Prostate gland (tissue), 2 donors: ENCODE measurements around the gene UBXN4. TPM values are rescaled to one million over a fixed set of nuclear protein-coding genes. Genes with fewer than 3 reads are reported as not detected.

Experiments used
- DNase-seq: peaks from one replicate; pipeline ENCODE4 v3.0.0-alpha.2; 2019; ENCODE audit warnings: low spot score
- H3K27ac ChIP-seq, 2 donors: fragments of 200-600 bp; sonication (generic); 2 replicates each; pipeline ENCODE4 v1.5.1; 2017 to 2019
- H3K27me3 ChIP-seq: fragments of 200-600 bp; sonication (generic); replicated peaks from 2 replicates; pipeline ENCODE4 v1.5.1; 2019; ENCODE audit not compliant: insufficient read depth
- H3K36me3 ChIP-seq, 2 donors: fragments of 200-600 bp; sonication (generic); 1 replicate in 1 of 2; 2 replicates in 1 of 2; pipeline versions ENCODE4 v1.5.1 to v1.8.1; 2017 to 2019
- H3K4me1 ChIP-seq: fragments of 200-600 bp; sonication (generic); replicated peaks from 2 replicates; pipeline ENCODE4 v1.5.1; 2019
- H3K4me3 ChIP-seq, 2 donors: fragments of 200-600 bp; sonication (generic); 2 replicates each; pipeline ENCODE4 v1.5.1; 2017 to 2019
- H3K9me3 ChIP-seq: fragments of 200-600 bp; sonication (generic); 2 replicates; pipeline ENCODE4 v1.5.1; 2017
- CTCF ChIP-seq, 4 experiments: fragments of 200-600 bp in 2 of 4; fragments of 450-650 bp in 2 of 4; sonication (generic) in 2 of 4; IDR thresholded peaks; 1 replicate in 3 of 4; 2 replicates in 1 of 4; pipeline ENCODE4 v1.5.1; 2016 to 2019; ENCODE audit warnings: antibody characterized with exemption in 4 of 4, mild to moderate bottlenecking in 2 of 4, moderate library complexity in 2 of 4
- POLR2A ChIP-seq: fragments of 450-650 bp; IDR thresholded peaks from one replicate; pipeline ENCODE4 v1.6.1; 2016; ENCODE audit warnings: antibody characterized with exemption, mild to moderate bottlenecking
- POLR2AphosphoS5 ChIP-seq: sonication (generic); formaldehyde crosslinking; IDR thresholded peaks from one replicate; pipeline ENCODE4 v1.6.1; 2017; ENCODE audit warnings: antibody characterized with exemption
- WGBS: methylation state at CpG from one replicate; pipeline ENCODE4 v1.1.5; 2018; 5-methylcytosine and 5-hydroxymethylcytosine counted together
- intact Hi-C: fragments of 100-400 bp; cut with DNase I; formaldehyde crosslinking; loops from one replicate; pipeline ENCODE4 v1.14.2; 2022
- total RNA-seq, 2 donors: library from RNA; depleted of rRNA; stranded (reverse); fragments of >200 nt; gene quantifications; one replicate each; pipeline ENCODE4 v1.1.0, GENCODE V29; 2016

UBXN4 gene
- total RNA-seq, 2 donors from 2014 or later, result 67.8 to 74.3 TPM

DNA sequence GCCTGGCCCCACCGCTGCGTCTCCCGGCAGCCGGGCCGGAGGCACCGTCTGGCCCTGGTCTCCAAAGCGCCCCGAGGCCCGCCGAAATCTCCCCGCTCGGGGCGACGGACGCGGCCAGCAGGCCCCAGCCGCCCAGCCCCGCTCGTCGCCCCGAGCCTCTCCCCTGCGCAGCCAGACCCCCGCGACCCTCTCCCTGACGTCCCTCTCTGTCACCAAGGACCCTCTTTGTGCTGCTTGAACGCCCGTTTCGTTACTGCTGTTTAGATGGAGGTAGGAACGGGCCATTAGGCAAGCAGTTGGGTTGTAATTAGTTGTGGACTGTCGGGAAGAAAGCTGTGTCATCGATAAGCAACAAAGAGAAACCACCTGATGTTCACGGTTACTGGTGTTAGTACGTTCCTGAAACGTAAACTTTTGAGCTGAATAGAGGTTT is 686 bp downstream of the UBXN4 start:
- intact Hi-C loops, result loop anchor here (10.0 kb wide), 1 partner anchor 132 kb away; the partner anchor contains the start of gene MCM6
- H3K27me3 ChIP-seq, result no peaks in the 10 kb centered on the region
- no peaks in the 10 kb centered on the region for H3K36me3 ChIP-seq
- DNase-seq, result peak; percentile 26
- H3K4me3 ChIP-seq, result peak overlapping the region; percentile 85 to 86
- no peaks in the 10 kb centered on the region for H3K4me1 ChIP-seq
- WGBS, result under 1% methylated on average over 23 of the region's 34 CpGs
- no peaks in the 10 kb centered on the region for H3K9me3 ChIP-seq
- TF ChIP-seq CTCF (IDR thresholded peaks at IDR 0.05) (no peak), POLR2A (no peak), POLR2AphosphoS5 (peak; percentile 38)
- peak overlapping the region; percentile 98 to 100 for H3K27ac ChIP-seq

DNA sequence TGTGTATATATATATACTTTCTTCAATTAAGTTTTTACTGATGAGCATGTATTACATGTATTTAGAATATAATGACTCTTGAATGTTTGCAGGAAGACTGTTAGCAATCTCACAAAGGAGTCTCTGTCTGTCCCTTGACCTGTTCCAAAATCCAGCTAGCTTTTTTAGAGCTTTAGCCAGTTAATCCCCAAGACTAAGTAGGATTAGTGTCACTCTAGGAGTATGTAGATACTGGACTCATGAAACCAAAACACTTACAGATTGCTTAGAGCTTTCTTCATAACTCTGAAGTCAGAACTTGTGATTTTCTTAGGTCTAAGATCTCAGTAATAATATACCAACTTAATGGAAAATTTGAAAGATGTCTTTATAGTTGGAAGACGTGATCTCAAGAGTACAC is 2.2 kb downstream of the UBXN4 start:
- Histone ChIP-seq H3K27ac (no peak overlapping the region), H3K27me3 (no peaks in the 10 kb centered on the region), H3K4me1 (no peaks in the 10 kb centered on the region), H3K4me3 (no peak overlapping the region), H3K9me3 (no peaks in the 10 kb centered on the region), H3K36me3 (no peaks in the 10 kb centered on the region)
- TF ChIP-seq POLR2AphosphoS5 (no peak), POLR2A (no peak), CTCF (IDR thresholded peaks at IDR 0.05) (no peak)
- DNase-seq, result no peak
- 78% methylated on average over 1 of the region's 1 CpG for WGBS
- intact Hi-C loops, result loop anchor here (10.0 kb wide), 1 partner anchor 131 kb away; the partner anchor contains the start of gene MCM6

DNA sequence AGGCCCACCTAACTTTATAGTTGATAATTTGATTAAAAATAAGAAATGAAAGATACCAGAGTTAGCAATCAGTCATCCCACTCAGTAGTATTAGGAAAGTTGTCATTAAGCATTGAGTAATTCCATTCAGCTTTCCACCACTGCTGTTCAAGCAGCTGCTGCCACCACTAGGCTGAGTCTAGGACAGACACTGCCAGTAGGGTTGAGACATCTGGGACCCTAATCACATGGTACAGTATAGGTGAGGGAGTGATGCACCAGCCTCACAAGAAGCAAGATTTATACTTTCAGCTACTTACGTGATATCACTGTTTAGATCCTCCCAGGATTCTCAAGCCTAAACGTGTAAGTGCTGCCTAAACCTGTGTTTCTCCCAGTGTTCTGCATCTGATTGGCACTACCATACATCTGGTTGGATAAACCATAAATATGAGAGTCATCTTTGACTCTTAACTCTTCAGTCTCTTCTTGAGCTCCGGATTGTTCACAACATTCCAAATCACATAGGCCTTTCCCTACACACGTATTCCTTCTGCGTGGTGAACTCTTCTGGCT is 3.2 kb downstream of the UBXN4 start:
- Histone ChIP-seq H3K4me3 (no peak overlapping the region), H3K27ac (no peak overlapping the region), H3K4me1 (no peaks in the 10 kb centered on the region), H3K9me3 (no peaks in the 10 kb centered on the region), H3K36me3 (no peaks in the 10 kb centered on the region), H3K27me3 (no peaks in the 10 kb centered on the region)
- 80% methylated on average over 5 of the region's 5 CpGs for whole genome bisulfite sequencing
- DNase-seq, result no peak
- intact Hi-C loops, result loop anchor here (10.0 kb wide), 1 partner anchor 130 kb away; the partner anchor contains the start of gene MCM6
- TF ChIP-seq POLR2AphosphoS5 (no peak), CTCF (IDR thresholded peaks at IDR 0.05) (no peak), POLR2A (no peak)

DNA sequence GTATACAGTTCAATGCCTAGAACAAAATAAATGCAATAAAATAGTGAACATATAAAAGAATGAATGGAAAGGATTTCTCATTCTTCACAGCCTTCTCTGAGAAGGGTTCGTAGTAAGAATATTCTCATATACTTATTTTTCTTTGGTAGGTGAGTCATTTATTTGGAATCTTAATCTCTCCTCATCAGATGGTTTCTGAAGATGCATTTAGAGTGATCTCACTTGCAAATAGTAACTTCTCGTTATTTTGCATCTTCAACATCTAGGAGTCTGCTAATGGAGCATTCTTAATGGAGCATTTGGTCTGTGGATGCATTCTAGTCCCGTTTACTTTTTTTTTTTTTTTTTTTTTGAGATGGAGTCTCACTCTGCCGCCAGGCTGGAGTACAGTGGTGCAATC is 3.9 kb downstream of the UBXN4 start:
- H3K27ac ChIP-seq, result no peak overlapping the region
- no peaks in the 10 kb centered on the region for H3K36me3 ChIP-seq
- intact Hi-C loops, result loop anchor here (10.0 kb wide), 1 partner anchor 129 kb away; the partner anchor contains the start of gene MCM6
- H3K4me1 ChIP-seq, result no peaks in the 10 kb centered on the region
- H3K9me3 ChIP-seq, result no peaks in the 10 kb centered on the region
- no peak for DNase-seq
- no peak overlapping the region for H3K4me3 ChIP-seq
- 62% methylated on average over 3 of the region's 4 CpGs for WGBS
- TF ChIP-seq POLR2A, result no peak
- TF ChIP-seq POLR2AphosphoS5, result no peak
- TF ChIP-seq CTCF (IDR thresholded peaks at IDR 0.05), result no peak
- H3K27me3 ChIP-seq, result no peaks in the 10 kb centered on the region

DNA sequence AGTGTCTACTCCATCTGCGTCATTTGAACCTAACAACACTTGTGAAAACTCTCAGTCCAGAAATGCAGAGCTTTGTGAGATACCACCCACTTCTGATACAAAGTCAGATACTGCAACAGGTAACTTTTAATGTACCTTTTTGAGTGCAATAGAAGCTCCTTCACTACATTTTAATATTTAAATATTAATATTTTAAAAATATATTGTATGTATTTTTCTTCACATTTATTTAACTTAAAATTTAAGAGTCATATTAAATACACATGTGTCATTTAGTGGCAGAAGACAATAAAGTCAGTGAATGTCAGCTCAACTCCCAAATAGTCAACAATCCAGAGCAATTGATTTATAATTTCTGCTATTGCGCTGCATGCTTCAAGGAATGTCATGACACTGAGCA is 13.9 kb downstream of the UBXN4 start:
- Histone ChIP-seq H3K4me3 (no peak overlapping the region), H3K36me3 (no peaks in the 10 kb centered on the region), H3K27me3 (no peaks in the 10 kb centered on the region), H3K9me3 (no peaks in the 10 kb centered on the region), H3K27ac (no peak overlapping the region), H3K4me1 (no peaks in the 10 kb centered on the region)
- DNase-seq, result no peak
- intact Hi-C loops, result no loop called here
- TF ChIP-seq CTCF (IDR thresholded peaks at IDR 0.05) (no peak), POLR2AphosphoS5 (no peak), POLR2A (no peak)
- WGBS, result 98% methylated on average over 2 of the region's 2 CpGs
